Measurements from ENCODE around the gene ZNF837. TPM values are rescaled to one million over a fixed set of nuclear protein-coding genes. Genes with fewer than 3 reads are reported as not detected.

Gene ZNF837
- total RNA-seq, 1 experiment from 2014 or later, result 0.30 TPM

- no peak for DNase-seq (ENCODE audit: extremely low read depth, low read depth)
Measured at GRCh38 chr19:58326501-58326913, 54.3 kb downstream of the ZNF837 start.

GRCh38 chr19:58325311-58326022 lies 55.4 kb downstream of the ZNF837 start:
- no peak for DNase-seq (ENCODE audit: extremely low read depth, low read depth)

- no peak for DNase-seq (ENCODE audit: extremely low read depth, low read depth)
Measured at GRCh38 chr19:58319241-58319640, 61.6 kb downstream of the ZNF837 start.

DNA sequence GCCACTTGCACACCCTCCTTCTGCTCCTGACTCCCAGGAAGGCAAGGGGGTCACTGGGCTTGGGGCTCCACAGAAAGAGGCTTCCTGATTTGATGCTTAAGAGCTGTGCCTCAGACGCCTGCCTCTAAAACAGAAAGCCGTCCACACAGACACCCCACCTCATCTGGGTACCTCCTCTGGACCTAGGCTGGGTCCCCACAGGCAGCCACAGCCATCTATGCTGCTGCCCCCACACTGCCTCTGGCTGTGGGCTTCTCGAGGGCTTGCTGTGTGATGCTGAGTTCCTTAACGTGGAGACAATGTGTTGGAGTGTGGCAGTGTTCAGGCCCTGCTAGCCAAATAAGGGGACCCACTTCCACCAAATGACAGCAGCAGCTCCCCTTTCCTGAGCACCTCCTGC lies 62.5 kb downstream of the ZNF837 start:
- no peak for DNase-seq (ENCODE audit: extremely low read depth, low read depth)

Small RNA genes within 50 kb of the gene (small RNA-seq; reads per million reads assigned to genes)
- gene MIR4754 (0 reads per million in 2 experiments), gene MIR6806 (0 to 0.18 reads per million in 2 experiments), gene RNA5SP473 (0.02 to 0.06 reads per million in 2 experiments)

Other genes with a start within 250 kb of the ZNF837 start
- 10.9 and 11.3 TPM in 2 replicates for gene ZNF329, start 230.2 kb downstream of the ZNF837 start, total RNA-seq (2014; rRNA removed; shearing (Covaris generic))
- 22.4 and 26.2 TPM in 2 replicates for gene ZNF274, start 198.0 kb downstream of the ZNF837 start, total RNA-seq (2014; rRNA removed; shearing (Covaris generic))
- 40.4 and 43.4 TPM in 2 replicates for gene ZNF544, start 152.1 kb downstream of the ZNF837 start, total RNA-seq (2014; rRNA removed; shearing (Covaris generic))
- gene ZNF8, start 102.1 kb downstream of the ZNF837 start, total RNA-seq (2014; rRNA removed; shearing (Covaris generic)), result 5.3 and 6.7 TPM in 2 replicates
- gene ERVK3-1, start 75.7 kb downstream of the ZNF837 start, total RNA-seq (2014; rRNA removed; shearing (Covaris generic)), result 42.4 and 43.2 TPM in 2 replicates
- gene ZSCAN22, start 54.0 kb downstream of the ZNF837 start, total RNA-seq (2014; rRNA removed; shearing (Covaris generic)), result 2.4 and 2.5 TPM in 2 replicates
- 4.1 and 9.1 TPM in 2 replicates for gene A1BG, start 27.5 kb downstream of the ZNF837 start, total RNA-seq (2014; rRNA removed; shearing (Covaris generic))
- 2.1 TPM in 2 replicates for gene ZNF497, start 18.3 kb downstream of the ZNF837 start, total RNA-seq (2014; rRNA removed; shearing (Covaris generic))
- 1,933 and 2,287 TPM in 2 replicates for gene RPS5, start 6.2 kb upstream of the ZNF837 start, total RNA-seq (2014; rRNA removed; shearing (Covaris generic))
- 0.26 TPM in 1 of 2 replicates, not detected in the other for gene RNF225, start 14.6 kb upstream of the ZNF837 start, total RNA-seq (2014; rRNA removed; shearing (Covaris generic))
- gene ZNF584, start 27.6 kb upstream of the ZNF837 start, total RNA-seq (2014; rRNA removed; shearing (Covaris generic)), result 14.7 and 15.7 TPM in 2 replicates
- gene ZNF132, start 59.1 kb upstream of the ZNF837 start, total RNA-seq (2014; rRNA removed; shearing (Covaris generic)), result 2.1 and 2.4 TPM in 2 replicates
- 2.8 and 3.0 TPM in 2 replicates for gene ZNF324B, start 70.6 kb upstream of the ZNF837 start, total RNA-seq (2014; rRNA removed; shearing (Covaris generic))
- 3.1 and 4.7 TPM in 2 replicates for gene ZNF324, start 86.0 kb upstream of the ZNF837 start, total RNA-seq (2014; rRNA removed; shearing (Covaris generic))
- 3.7 and 5.1 TPM in 2 replicates for gene ZNF446, start 95.3 kb upstream of the ZNF837 start, total RNA-seq (2014; rRNA removed; shearing (Covaris generic))
- 20.5 and 27.8 TPM in 2 replicates for gene SLC27A5, start 131.0 kb upstream of the ZNF837 start, total RNA-seq (2014; rRNA removed; shearing (Covaris generic))
- gene ZBTB45, start 138.8 kb upstream of the ZNF837 start, total RNA-seq (2014; rRNA removed; shearing (Covaris generic)), result 3.8 and 4.9 TPM in 2 replicates
- 246 and 252 TPM in 2 replicates for gene TRIM28, start 163.0 kb upstream of the ZNF837 start, total RNA-seq (2014; rRNA removed; shearing (Covaris generic))
- 102 and 105 TPM in 2 replicates for gene CHMP2A, start 174.1 kb upstream of the ZNF837 start, total RNA-seq (2014; rRNA removed; shearing (Covaris generic))
- 90.5 and 94.6 TPM in 2 replicates for gene UBE2M, start 177.6 kb upstream of the ZNF837 start, total RNA-seq (2014; rRNA removed; shearing (Covaris generic))
- gene MZF1, start 192.3 kb upstream of the ZNF837 start, total RNA-seq (2014; rRNA removed; shearing (Covaris generic)), result 16.5 and 20.8 TPM in 2 replicates